GM18951 (cell line): ENCODE results near the gene SRP9.
"Not testable (repeated sequence)": the region's sequence is repeated elsewhere in the genome, so short reads cannot be mapped to it uniquely, and the experiment has no call there.

ENCODE experiments used
- POLR2A ChIP-seq: IDR thresholded peaks from 4 replicates; pipeline ENCODE4 v1.6.1; 2011; ENCODE audit warnings: mild to moderate bottlenecking; ENCODE audit not compliant: insufficient read length, insufficient read depth; ENCODE audit errors: extremely low read depth
- in situ Hi-C: fragments of 300-500 bp; cut with MboI; formaldehyde crosslinking; loops from one replicate; pipeline ENCODE4 v1.12.0; 2022; ENCODE audit warnings: low sequenced_read_pairs, mixed read lengths, inconsistent platforms; ENCODE audit not compliant: unreplicated experiment

Gene SRP9

GRCh38 chr1:225818229-225818628 is 40.6 kb downstream of the SRP9 start:
- no peak for TF ChIP-seq POLR2A
- in situ Hi-C loops = no loop called here

- TF ChIP-seq POLR2A = no peak
- in situ Hi-C loops = no loop called here
Measured at GRCh38 chr1:225819346-225820192, 41.9 kb downstream of the SRP9 start.

GRCh38 chr1:225820522-225821120 is 43.0 kb downstream of the SRP9 start:
- TF ChIP-seq POLR2A = no peak
- in situ Hi-C loops = no loop called here

GRCh38 chr1:225822655-225823403 is 45.2 kb downstream of the SRP9 start:
- in situ Hi-C loops = no loop called here
- no peak for TF ChIP-seq POLR2A

GRCh38 chr1:225823811-225824261 is 46.2 kb downstream of the SRP9 start:
- in situ Hi-C loops = no loop called here
- TF ChIP-seq POLR2A = no peak

GRCh38 chr1:225824533-225824941 is 46.9 kb downstream of the SRP9 start:
- in situ Hi-C loops = no loop called here
- no peak for TF ChIP-seq POLR2A

GRCh38 chr1:225825078-225825477 is 47.5 kb downstream of the SRP9 start:
- TF ChIP-seq POLR2A = no peak
- in situ Hi-C loops = no loop called here

GRCh38 chr1:225825607-225826007 is 48.0 kb downstream of the SRP9 start:
- no peak for TF ChIP-seq POLR2A
- in situ Hi-C loops = no loop called here

- in situ Hi-C loops = no loop called here
Measured at GRCh38 chr1:225827076-225827475, 49.5 kb downstream of the SRP9 start.

GRCh38 chr1:225828706-225829345 is 51.2 kb downstream of the SRP9 start:
- no peak for TF ChIP-seq POLR2A
- in situ Hi-C loops = no loop called here

More at GRCh38 chr1:225827076-225827475, 49.5 kb downstream of the SRP9 start:
- no peak for TF ChIP-seq POLR2A

- no peak for TF ChIP-seq POLR2A
- in situ Hi-C loops = no loop called here
Measured at GRCh38 chr1:225830841-225831240, 53.2 kb downstream of the SRP9 start.

GRCh38 chr1:225834417-225835329 is 57.0 kb downstream of the SRP9 start:
- in situ Hi-C loops = no loop called here
- TF ChIP-seq POLR2A = no peak

- in situ Hi-C loops = no loop called here
- TF ChIP-seq POLR2A = no peak
Measured at GRCh38 chr1:225835856-225836255, 58.2 kb downstream of the SRP9 start.

- in situ Hi-C loops = not testable (repeated sequence)
Measured at GRCh38 chr1:225836296-225836695, 58.7 kb downstream of the SRP9 start.
